Activated CD4-positive, alpha-beta T cell treated with anti-CD3 and anti-CD28 coated beads for 36 hours (primary cell): ENCODE measurements around the gene RAB40A. TPM values are rescaled to one million over a fixed set of nuclear protein-coding genes. Genes with fewer than 3 reads are reported as not detected.
"Not testable (repeated sequence)": the region's sequence is repeated elsewhere in the genome, so short reads cannot be mapped to it uniquely, and the experiment has no call there.

ENCODE experiments used
- ATAC-seq: fragments of 200-7000 bp; cut with Tn5 transposase; one replicate; pipeline ENCODE4 v1.10.0; 2021; ENCODE audit warnings: mild to moderate bottlenecking, moderate library complexity
- CTCF ChIA-PET: fragments of 350-600 bp; sonication (Branson Sonifier 250); formaldehyde crosslinking; loops from one replicate; lab custom pipeline; 2021; ENCODE audit warnings: antibody characterized with exemption; lab: Charles Lee
- POLR2A ChIA-PET: fragments of 350-600 bp; sonication (Branson Sonifier 250); formaldehyde crosslinking; loops from one replicate; lab custom pipeline; 2021; ENCODE audit warnings: antibody characterized with exemption, inconsistent platforms; lab: Charles Lee
- DNase-seq: peaks from one replicate; pipeline ENCODE4 v3.0.0-alpha.2; 2020
- H3K27ac Mint-ChIP-seq: one replicate; pipeline ENCODE4 v1.8.0; 2021; ENCODE audit warnings: mixed read lengths
- H3K27me3 Mint-ChIP-seq: one replicate; pipeline ENCODE4 v1.8.0; 2021; ENCODE audit warnings: mixed read lengths
- H3K36me3 Mint-ChIP-seq: one replicate; pipeline ENCODE4 v1.8.0; 2021; ENCODE audit warnings: low read depth, mixed read lengths
- H3K4me1 Mint-ChIP-seq: one replicate; pipeline ENCODE4 v1.8.0; 2021; ENCODE audit warnings: mixed read lengths
- H3K4me3 Mint-ChIP-seq: one replicate; pipeline ENCODE4 v1.8.0; 2021; ENCODE audit warnings: mild to moderate bottlenecking, moderate library complexity, mixed read lengths
- H3K9me3 Mint-ChIP-seq: one replicate; pipeline ENCODE4 v1.8.0; 2021; ENCODE audit warnings: low read depth, mixed read lengths
- intact Hi-C, 2 experiments: fragments of 100-400 bp; cut with DNase I in 1 of 2; cut with micrococcal nuclease in 1 of 2; formaldehyde crosslinking; loops; one replicate each; pipeline versions ENCODE4 v1.14.2 to v1.15.1; 2022 to 2024; cut with DNase I, micrococcal nuclease
- total RNA-seq, 2 experiments: library from RNA; stranded (reverse); gene quantifications; one replicate each; pipeline ENCODE4 v1.2.3, GENCODE V29; 2021

The RAB40A gene
- total RNA-seq, 2 experiments from 2014 or later: 0.12 to 0.18 TPM

DNA sequence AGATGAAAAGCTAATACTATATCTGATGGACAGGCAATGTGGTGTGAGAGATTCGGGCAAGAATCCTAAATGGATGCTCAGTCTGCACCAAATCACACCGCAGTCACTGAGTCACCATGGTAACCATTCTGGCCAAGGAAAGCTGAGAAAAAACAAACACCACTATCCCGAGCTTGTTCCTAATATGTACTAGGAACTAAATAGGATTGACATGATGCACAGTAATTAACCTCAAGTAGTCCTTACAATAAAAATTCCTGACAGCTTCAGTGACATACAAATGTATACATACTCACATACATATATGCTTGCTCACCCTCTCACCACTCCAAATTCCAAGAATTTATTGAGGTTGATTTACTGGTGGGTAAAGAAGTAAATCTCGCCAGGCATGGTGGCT is 1.1 kb upstream of the RAB40A start:
- intact Hi-C loops: no loop called here
- Mint-ChIP-seq H3K27me3 (no peaks in the 10 kb centered on the region), H3K36me3 (no peaks in the 10 kb centered on the region), H3K4me1 (no peaks in the 10 kb centered on the region), H3K9me3 (no peaks in the 10 kb centered on the region), H3K4me3 (no peak overlapping the region), H3K27ac (no peak overlapping the region)
- ATAC-seq: no peak
- ChIA-PET CTCF (interaction anchor here (0.6 to 0.9 kb wide), 2 partner anchors 13 to 168 kb away, joined by 3 read pairs; no protein-coding TSS in a partner anchor), POLR2A (no interaction called here)
- DNase-seq: no peak

DNA sequence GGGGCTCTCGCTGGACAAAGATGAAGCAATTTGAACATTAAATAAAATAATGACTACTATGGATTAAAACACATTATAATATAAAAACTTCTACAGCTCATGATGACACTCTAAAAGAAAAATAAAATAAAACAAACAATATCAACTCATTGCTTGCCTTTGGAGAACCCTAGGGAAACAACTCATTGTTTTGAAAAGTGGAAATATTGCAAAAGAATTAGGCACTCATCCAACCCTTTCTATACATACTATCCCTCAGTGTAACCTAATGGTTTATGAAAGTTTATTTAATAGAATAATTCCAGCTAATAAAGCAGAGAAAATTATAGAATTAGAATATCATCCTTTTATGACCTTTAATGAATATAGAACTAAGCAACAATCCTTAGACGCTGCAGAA is 718 bp downstream of the RAB40A start:
- intact Hi-C loops: no loop called here
- no peak for ATAC-seq
- Mint-ChIP-seq H3K9me3 (no peaks in the 10 kb centered on the region), H3K4me1 (no peaks in the 10 kb centered on the region), H3K36me3 (no peaks in the 10 kb centered on the region), H3K27me3 (no peaks in the 10 kb centered on the region), H3K4me3 (no peak overlapping the region), H3K27ac (no peak overlapping the region)
- DNase-seq: no peak
- ChIA-PET CTCF (no interaction called here), POLR2A (no interaction called here)

DNA sequence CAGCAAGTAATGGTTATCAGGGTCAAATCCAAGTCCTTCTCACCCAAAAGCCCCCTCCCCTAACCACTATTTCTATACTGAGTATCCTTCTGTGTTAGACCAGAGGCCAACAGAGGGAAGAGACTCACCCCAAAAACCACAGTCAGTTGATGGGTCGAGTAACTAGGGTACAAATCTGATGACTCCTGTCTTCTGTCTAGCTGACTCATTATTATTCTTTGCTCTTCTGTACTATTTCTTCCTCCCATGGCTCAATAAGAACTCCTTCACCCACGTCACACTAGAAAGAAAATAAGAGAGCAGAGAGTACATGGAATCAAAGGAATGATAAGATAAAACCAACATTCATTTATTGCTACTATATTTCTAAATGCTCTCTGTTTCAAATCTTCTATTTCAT is 2.0 kb downstream of the RAB40A start:
- DNase-seq (no peak), ATAC-seq (no peak)
- POLR2A ChIA-PET: no interaction called here
- no peaks in the 10 kb centered on the region for H3K36me3 Mint-ChIP-seq
- no peaks in the 10 kb centered on the region for H3K4me1 Mint-ChIP-seq
- no peaks in the 10 kb centered on the region for H3K9me3 Mint-ChIP-seq
- intact Hi-C loops: no loop called here
- CTCF ChIA-PET: no interaction called here
- no peak overlapping the region for H3K27ac Mint-ChIP-seq
- no peak overlapping the region for H3K4me3 Mint-ChIP-seq
- no peaks in the 10 kb centered on the region for H3K27me3 Mint-ChIP-seq

DNA sequence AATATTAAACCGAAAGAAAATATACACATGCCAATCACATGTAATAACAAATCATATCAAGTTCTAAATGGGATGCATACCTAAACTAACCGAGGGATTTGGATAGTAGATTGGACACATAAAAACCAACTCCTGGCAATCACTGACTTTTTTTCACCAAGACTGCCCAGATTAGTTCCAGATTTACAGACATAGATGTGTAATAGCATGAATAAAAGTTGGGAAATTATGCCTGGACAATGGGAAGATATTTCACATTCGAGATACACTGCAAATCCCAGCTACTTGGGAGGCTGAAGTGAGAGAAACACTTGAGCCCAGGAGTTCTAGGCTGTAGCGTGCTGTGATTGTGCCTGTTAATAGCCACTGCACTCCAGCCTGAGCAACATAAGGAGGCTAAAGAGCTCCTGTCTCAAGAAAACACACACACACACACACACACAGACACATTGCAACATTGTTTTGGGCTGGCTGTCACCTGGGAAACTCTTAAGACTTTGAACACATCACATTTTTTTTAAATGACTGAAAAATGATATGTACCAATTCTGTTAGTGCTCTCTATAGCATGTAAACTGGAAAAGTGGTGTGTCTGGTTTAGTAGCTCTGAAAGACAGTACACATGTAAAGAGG is 5.7 kb downstream of the RAB40A start:
- no peaks in the 10 kb centered on the region for H3K9me3 Mint-ChIP-seq

DNA sequence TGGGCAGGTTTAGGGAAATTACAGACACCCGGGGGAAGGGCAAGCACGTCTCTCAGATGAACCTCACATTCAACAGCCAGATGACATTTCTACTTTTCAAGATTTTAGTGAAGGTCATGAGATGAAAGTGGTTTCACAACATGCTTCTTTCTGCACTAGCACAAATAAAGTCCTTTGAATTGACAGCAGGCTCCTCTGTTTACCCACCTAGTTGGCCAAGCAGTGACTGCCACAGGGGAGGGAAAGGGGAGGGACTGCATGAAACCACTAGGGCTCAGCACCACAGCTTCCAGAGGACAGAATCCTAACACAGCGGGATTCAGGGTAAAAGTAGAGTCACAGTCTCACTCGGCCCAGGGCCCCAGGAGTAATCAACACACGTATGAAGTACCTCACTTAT is 6.2 kb downstream of the RAB40A start:
- DNase-seq (no peak), ATAC-seq (no peak)
- no peaks in the 10 kb centered on the region for H3K9me3 Mint-ChIP-seq
- CTCF ChIA-PET: no interaction called here
- POLR2A ChIA-PET: no interaction called here
- H3K36me3 Mint-ChIP-seq: no peaks in the 10 kb centered on the region
- H3K4me3 Mint-ChIP-seq: no peak overlapping the region
- intact Hi-C loops: no loop called here
- no peaks in the 10 kb centered on the region for H3K4me1 Mint-ChIP-seq
- no peak overlapping the region for H3K27ac Mint-ChIP-seq
- H3K27me3 Mint-ChIP-seq: peaks cover 2% of the 10 kb centered on the region

More for the DNA sequence above, 5.7 kb downstream of the RAB40A start:
- Mint-ChIP-seq H3K4me3 (no peak overlapping the region), H3K4me1 (no peaks in the 10 kb centered on the region), H3K27me3 (peaks cover 2% of the 10 kb centered on the region), H3K36me3 (no peaks in the 10 kb centered on the region), H3K27ac (no peak overlapping the region)
- DNase-seq (no peak), ATAC-seq (no peak)
- intact Hi-C loops: no loop called here
- POLR2A ChIA-PET: no interaction called here
- CTCF ChIA-PET: no interaction called here

DNA sequence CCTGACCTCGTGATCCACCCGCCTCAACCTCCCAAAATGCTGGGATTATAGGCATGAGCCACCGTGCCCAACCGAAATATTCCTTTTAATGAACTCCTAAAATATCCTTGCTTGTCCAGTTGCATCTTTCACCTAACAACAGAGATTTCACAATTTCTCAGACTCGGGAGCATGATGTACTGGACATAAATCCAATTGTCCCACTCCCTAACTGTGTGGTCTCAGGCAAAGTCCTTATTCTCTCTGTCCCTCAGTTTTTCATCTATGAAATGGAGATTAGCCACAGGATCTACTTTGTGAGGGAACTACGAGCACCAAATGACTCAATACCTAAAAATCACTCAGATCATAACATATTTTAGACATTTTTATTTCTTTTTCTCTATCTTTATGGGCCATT is 9.3 kb downstream of the RAB40A start:
- no peak for ATAC-seq
- no peak for DNase-seq
- intact Hi-C loops: no loop called here
- Mint-ChIP-seq H3K4me3 (no peak overlapping the region), H3K27me3 (peaks cover 2% of the 10 kb centered on the region), H3K36me3 (no peaks in the 10 kb centered on the region), H3K4me1 (no peaks in the 10 kb centered on the region), H3K9me3 (no peaks in the 10 kb centered on the region), H3K27ac (no peak overlapping the region)
- ChIA-PET POLR2A (no interaction called here), CTCF (interaction anchor here (0.6 kb wide), 1 partner anchor 994 kb away, joined by 4 read pairs; no protein-coding TSS in a partner anchor)

DNA sequence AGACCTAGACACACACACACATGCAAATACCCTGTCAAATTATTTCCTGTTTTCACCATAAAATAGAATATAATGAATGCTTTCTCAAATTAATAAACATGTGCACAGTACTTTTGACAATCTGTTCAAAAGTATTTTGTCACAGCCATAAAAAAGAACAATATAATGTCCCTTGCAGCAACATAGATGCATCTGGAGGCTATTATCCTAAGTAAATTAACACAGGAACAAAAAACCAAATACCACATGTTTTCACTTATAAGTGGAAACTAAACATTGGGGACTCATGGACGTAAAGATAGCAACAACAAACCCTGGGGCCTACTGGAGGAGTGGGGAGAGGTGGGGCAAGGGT is 15.5 kb downstream of the RAB40A start:
- POLR2A ChIA-PET: no interaction called here
- H3K27ac Mint-ChIP-seq: no peak overlapping the region
- H3K27me3 Mint-ChIP-seq: no peaks in the 10 kb centered on the region
- H3K9me3 Mint-ChIP-seq: no peaks in the 10 kb centered on the region
- ATAC-seq (no peak), DNase-seq (no peak)
- H3K4me3 Mint-ChIP-seq: no peak overlapping the region
- intact Hi-C loops: no loop called here
- H3K4me1 Mint-ChIP-seq: no peaks in the 10 kb centered on the region
- CTCF ChIA-PET: no interaction called here
- no peaks in the 10 kb centered on the region for H3K36me3 Mint-ChIP-seq

DNA sequence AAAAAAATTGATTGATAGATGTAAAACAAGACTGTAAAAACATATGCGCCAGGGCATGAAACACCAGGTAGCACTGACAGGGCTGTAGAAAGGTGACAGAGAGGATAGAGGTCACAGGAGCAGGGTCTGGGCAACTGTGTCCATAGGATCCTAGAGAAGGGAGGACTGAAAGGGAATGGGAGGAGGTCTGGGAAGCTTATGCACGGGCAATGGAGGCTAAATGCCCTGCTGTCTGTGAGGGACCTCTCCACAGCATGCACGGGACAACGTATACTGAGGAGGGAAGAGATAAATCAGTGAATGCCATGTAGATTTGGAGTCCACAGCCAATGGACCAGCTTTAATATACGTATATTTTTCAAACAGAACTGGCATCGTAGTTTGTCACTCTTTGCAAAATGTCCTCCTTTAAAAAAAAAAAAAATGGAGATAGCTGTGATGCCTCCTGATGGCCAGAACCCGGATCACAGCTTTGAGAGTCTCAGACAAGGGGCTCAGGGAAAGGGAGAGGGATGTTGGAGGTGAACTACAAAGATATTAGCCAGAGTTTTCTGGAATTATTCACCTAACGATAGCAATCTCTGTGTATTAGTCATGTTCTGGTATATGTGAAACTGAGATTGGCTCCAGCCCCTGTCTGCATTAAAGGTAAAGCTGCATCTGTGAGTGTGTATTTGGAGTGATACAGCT is 16.0 kb downstream of the RAB40A start:
- Mint-ChIP-seq H3K36me3 (no peaks in the 10 kb centered on the region), H3K4me1 (no peaks in the 10 kb centered on the region), H3K9me3 (no peaks in the 10 kb centered on the region), H3K27ac (no peak overlapping the region), H3K4me3 (no peak overlapping the region), H3K27me3 (no peaks in the 10 kb centered on the region)
- ATAC-seq: no peak
- intact Hi-C loops: no loop called here
- no peak for DNase-seq
- POLR2A ChIA-PET: no interaction called here
- CTCF ChIA-PET: no interaction called here

DNA sequence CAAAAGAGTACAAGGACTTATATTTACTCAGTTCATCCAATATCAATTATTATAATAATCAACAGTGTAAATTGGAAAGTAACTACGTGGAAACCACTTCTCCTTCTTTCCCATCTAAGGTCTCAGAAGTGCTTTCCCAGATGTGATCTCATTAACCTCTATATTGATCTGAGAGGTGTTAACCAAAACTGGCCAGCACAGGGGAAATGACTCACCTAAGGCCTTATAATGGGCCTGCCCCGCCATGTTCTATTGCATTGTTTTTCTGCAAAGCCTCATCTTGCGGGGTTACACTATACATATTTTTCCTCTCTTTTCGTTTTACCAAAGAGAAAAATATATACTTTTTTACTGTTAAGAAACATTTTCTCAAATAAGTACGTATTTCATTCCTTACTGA is 20.5 kb downstream of the RAB40A start:
- DNase-seq: no peak
- CTCF ChIA-PET: interaction anchor here (0.6 kb wide), 1 partner anchor 310 kb away, joined by 3 read pairs; no protein-coding TSS in a partner anchor
- ATAC-seq: no peak

DNA sequence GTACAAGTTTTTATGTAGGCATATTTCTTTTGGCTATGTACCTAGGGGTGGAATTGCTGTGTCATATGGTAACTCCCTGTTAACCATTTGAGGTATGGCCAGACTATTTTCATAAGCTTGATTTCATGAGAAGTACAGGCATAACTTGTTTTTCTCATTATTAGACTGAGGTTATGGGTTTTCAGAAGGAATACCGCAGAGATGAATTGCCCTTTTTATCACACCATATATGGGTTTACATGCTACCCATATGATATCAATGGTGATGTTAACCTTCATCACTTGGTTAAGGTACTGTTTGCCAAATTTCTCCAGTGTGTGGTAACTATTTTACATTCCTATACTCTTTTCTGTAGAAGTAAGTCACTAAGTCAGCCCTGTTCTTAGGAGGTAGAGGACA is 23.5 kb downstream of the RAB40A start:
- H3K27me3 Mint-ChIP-seq: peaks cover 7% of the 10 kb centered on the region
- ChIA-PET CTCF (no interaction called here), POLR2A (no interaction called here)
- intact Hi-C loops: no loop called here
- no peak overlapping the region for H3K4me3 Mint-ChIP-seq
- H3K9me3 Mint-ChIP-seq: no peaks in the 10 kb centered on the region
- ATAC-seq: no peak
- no peak for DNase-seq
- H3K36me3 Mint-ChIP-seq: no peaks in the 10 kb centered on the region
- H3K27ac Mint-ChIP-seq: no peak overlapping the region
- no peaks in the 10 kb centered on the region for H3K4me1 Mint-ChIP-seq

More for the DNA sequence above, 20.5 kb downstream of the RAB40A start:
- H3K4me3 Mint-ChIP-seq: no peak overlapping the region
- H3K27me3 Mint-ChIP-seq: peaks cover 7% of the 10 kb centered on the region
- H3K4me1 Mint-ChIP-seq: no peaks in the 10 kb centered on the region
- no peak overlapping the region for H3K27ac Mint-ChIP-seq
- intact Hi-C loops: no loop called here
- POLR2A ChIA-PET: no interaction called here
- no peaks in the 10 kb centered on the region for H3K9me3 Mint-ChIP-seq
- no peaks in the 10 kb centered on the region for H3K36me3 Mint-ChIP-seq

DNA sequence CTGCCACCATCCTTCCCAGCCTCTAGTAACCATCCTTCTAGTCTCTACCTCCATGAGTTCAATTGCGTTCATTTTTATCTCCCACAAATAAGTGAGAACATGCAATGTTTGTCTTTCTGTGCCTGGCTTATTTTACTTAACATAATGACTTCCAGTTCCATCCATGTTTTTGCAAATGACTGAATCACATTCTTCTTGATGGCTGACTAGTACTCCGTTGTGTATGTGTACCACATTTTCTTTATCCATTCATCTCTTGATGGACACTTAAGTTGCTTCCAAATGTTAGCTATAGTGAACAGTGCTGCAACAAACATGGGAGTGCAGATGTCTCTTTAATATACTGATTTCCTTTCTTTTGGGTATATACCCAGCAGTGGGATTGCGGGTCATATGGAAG is 25.7 kb downstream of the RAB40A start:
- H3K9me3 Mint-ChIP-seq, intact Hi-C loops, CTCF ChIA-PET, H3K36me3 Mint-ChIP-seq, DNase-seq, H3K4me3 Mint-ChIP-seq, H3K27me3 Mint-ChIP-seq, POLR2A ChIA-PET, H3K27ac Mint-ChIP-seq, ATAC-seq, H3K4me1 Mint-ChIP-seq: not testable (repeated sequence)

DNA sequence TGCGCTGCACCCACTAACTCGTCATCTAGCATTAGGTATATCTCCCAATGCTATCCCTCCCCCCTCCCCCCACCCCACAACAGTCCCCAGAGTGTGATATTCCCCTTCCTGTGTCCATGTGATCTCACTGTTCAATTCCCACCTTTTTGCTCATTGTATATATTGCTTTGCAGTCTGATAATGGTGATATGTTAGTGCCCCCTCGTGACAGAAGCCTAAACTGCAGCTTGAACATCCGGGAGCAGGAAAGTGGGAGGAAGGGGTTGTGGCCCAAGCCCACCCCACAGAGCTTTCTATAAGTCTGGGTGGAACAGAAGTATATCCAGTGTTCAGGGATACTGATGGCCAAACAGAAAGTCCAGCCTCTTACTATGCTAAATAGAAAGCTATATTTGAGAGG is 29.6 kb downstream of the RAB40A start:
- H3K4me3 Mint-ChIP-seq, H3K27me3 Mint-ChIP-seq, H3K27ac Mint-ChIP-seq, ATAC-seq, H3K36me3 Mint-ChIP-seq, H3K9me3 Mint-ChIP-seq, H3K4me1 Mint-ChIP-seq, intact Hi-C loops, POLR2A ChIA-PET: not testable (repeated sequence)
- CTCF ChIA-PET: interaction anchor here (0.7 to 1.7 kb wide), 5 partner anchors 16 to 279 kb away, joined by 3 to 5 read pairs (median 4); partner anchors contain the start of gene TMEM31
- peak; percentile 39 for DNase-seq
